ENCODE results near the gene SPR. TPM values are rescaled to one million over a fixed set of nuclear protein-coding genes. Genes with fewer than 3 reads are reported as not detected.
A peak's percentile ranks its signal among the peaks of the same experiment; 100 is the strongest.

The SPR gene
- total RNA-seq, 1 donor from 2014 or later, result 46.2 TPM

DNA sequence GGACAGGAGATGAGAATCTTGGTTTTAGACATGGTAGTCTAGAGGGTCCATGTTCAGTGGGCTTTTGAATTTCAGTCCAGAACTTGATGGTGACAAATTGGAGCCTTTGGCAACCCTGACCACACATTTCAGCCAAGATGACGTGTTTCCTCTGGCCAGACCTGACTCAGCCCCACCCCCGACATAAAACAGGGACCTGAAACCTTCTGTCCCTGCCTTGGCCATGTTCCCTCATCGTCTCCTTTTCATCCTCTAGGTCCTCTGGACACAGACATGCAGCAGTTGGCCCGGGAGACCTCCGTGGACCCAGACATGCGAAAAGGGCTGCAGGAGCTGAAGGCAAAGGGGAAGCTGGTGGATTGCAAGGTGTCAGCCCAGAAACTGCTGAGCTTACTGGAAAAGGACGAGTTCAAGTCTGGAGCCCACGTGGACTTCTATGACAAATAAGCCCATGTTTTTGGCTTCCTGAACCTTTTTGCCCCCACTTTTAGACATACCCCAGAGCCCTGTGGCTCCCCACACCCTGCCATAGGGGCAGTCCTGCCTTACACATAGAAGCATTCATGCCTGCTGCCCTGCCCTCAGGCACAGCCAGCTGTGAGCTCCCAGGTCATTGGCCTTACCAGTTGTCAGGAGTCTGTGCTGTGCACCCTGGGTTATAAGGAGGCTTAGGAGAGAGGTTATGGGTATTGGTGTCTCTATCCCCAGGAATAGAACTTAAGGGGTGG, 4.0 kb downstream of the SPR start:
- no peaks in the 10 kb centered on the region for H3K9me3 ChIP-seq
- intact Hi-C loops (cut with DNase I), result no loop called here
- no peak for DNase-seq
- no peak for TF ChIP-seq CTCF (IDR thresholded peaks at IDR 0.05)
- peaks cover 22% of the 10 kb centered on the region for H3K36me3 ChIP-seq
- peaks cover 25% of the 10 kb centered on the region for H3K27me3 ChIP-seq (ENCODE audit: low read depth)
- no peak overlapping the region for H3K27ac ChIP-seq
- peaks cover 27% of the 10 kb centered on the region for H3K4me1 ChIP-seq
- no peak overlapping the region for H3K4me3 ChIP-seq
- no peak for ATAC-seq

DNA sequence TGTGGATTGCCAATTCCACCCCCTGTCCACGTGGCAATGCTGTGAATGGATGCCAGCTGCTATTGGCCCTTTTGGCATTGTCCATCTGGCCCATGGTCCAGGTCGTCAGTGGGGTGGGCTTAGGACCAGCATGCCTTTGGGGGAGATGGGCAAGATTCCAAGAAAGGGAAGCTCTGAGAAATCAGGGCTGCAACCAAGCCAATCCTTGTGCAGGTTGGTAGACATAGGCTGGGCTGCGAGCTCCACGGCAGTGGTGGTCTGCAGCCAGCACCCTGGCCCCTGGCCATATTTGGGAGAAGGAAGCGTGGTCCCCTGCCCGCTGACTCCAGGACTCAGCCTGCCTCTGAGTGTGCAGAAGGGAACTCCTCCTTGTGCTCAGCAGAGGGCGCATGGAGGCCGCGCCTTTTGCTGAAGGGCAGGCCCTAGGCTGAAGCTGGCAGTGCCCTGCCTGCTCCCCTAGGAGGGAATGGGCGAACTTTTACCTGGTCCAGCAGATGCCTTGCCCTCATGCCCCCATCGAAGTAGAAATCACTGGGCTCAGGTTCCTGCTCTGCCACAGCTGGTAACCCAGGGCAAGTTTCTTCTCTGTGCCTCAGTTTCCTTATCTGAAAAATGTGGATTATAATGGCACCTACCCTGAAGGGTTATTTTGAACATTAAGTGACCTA, 5.4 kb downstream of the SPR start:
- DNase-seq (peak; percentile 79), ATAC-seq (peak; percentile 81 to 83)

GRCh38 chr2:72893594-72894319, 6.5 kb downstream of the SPR start:
- Histone ChIP-seq H3K4me1 (peaks cover 9% of the 10 kb centered on the region), H3K27me3 (ENCODE audit: low read depth) (peaks cover 27% of the 10 kb centered on the region), H3K4me3 (no peak overlapping the region), H3K27ac (no peak overlapping the region), H3K9me3 (no peaks in the 10 kb centered on the region), H3K36me3 (peaks cover 22% of the 10 kb centered on the region)
- ATAC-seq, result peak; percentile 34 to 50
- DNase-seq, result no peak
- intact Hi-C loops (cut with DNase I), result no loop called here
- TF ChIP-seq CTCF (IDR thresholded peaks at IDR 0.05), result peak; percentile 49

More for the DNA sequence above, 5.4 kb downstream of the SPR start:
- H3K36me3 ChIP-seq, result peaks cover 22% of the 10 kb centered on the region
- peaks cover 20% of the 10 kb centered on the region for H3K4me1 ChIP-seq
- peaks cover 27% of the 10 kb centered on the region for H3K27me3 ChIP-seq (ENCODE audit: low read depth)
- intact Hi-C loops (cut with DNase I), result no loop called here
- H3K27ac ChIP-seq, result no peak overlapping the region
- TF ChIP-seq CTCF (IDR thresholded peaks at IDR 0.05), result peak; percentile 75
- no peaks in the 10 kb centered on the region for H3K9me3 ChIP-seq
- H3K4me3 ChIP-seq, result no peak overlapping the region

DNA sequence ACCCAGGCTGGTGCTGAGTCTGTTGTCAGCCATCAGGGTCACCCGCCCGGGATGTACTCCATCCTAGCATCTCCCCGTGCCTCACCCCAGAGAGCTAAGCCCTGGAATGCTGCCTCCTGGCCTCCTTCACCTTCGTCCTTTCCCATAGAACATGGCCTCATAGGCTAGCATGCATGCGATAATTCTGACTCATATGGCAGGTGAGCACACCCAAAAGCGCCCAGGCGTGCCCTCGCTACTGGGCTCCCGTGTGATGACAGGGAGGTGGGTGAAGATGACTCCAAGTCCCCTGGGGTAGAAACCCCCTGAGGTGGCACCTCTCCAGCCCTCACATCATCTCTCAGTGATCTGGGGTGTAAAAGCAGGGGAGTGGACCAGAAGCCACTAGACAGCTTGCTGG, 7.3 kb downstream of the SPR start:
- no peaks in the 10 kb centered on the region for H3K9me3 ChIP-seq
- ATAC-seq, result no peak
- peaks cover 3% of the 10 kb centered on the region for H3K4me1 ChIP-seq
- DNase-seq, result no peak
- H3K36me3 ChIP-seq, result peaks cover 22% of the 10 kb centered on the region
- H3K4me3 ChIP-seq, result no peak overlapping the region
- TF ChIP-seq CTCF (IDR thresholded peaks at IDR 0.05), result no peak
- peaks cover 27% of the 10 kb centered on the region for H3K27me3 ChIP-seq (ENCODE audit: low read depth)
- no peak overlapping the region for H3K27ac ChIP-seq
- intact Hi-C loops (cut with DNase I), result no loop called here

DNA sequence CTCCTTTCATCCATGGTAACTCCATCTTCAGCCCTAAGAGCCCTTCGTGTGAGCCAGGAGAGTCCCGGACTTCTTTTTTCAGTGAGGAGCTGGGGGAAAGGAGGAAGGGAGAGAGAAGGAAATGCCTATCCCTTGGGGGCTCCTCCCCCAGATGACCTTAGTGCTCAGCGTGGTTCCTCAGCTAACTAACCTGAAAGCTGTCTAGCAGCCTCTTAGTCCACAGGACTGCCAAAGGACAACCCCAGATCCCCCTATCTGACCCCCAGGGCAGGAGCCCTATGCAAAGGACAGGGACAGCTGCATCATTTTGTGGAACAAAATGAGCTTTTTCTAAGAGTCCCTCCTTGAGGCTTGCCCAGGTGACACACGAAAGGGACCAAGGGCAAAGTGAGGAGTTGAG, 7.9 kb downstream of the SPR start:
- no peak for DNase-seq
- no peaks in the 10 kb centered on the region for H3K9me3 ChIP-seq
- intact Hi-C loops (cut with DNase I), result no loop called here
- no peak for ATAC-seq
- peaks cover 31% of the 10 kb centered on the region for H3K27me3 ChIP-seq (ENCODE audit: low read depth)
- H3K36me3 ChIP-seq, result peaks cover 17% of the 10 kb centered on the region
- TF ChIP-seq CTCF (IDR thresholded peaks at IDR 0.05), result no peak
- H3K4me3 ChIP-seq, result no peak overlapping the region
- H3K4me1 ChIP-seq, result no peaks in the 10 kb centered on the region
- H3K27ac ChIP-seq, result no peak overlapping the region

All from lower lobe of right lung (tissue), 2 donors.